Measurements from ENCODE around the gene KCNA4.

KCNA4 gene

DNA sequence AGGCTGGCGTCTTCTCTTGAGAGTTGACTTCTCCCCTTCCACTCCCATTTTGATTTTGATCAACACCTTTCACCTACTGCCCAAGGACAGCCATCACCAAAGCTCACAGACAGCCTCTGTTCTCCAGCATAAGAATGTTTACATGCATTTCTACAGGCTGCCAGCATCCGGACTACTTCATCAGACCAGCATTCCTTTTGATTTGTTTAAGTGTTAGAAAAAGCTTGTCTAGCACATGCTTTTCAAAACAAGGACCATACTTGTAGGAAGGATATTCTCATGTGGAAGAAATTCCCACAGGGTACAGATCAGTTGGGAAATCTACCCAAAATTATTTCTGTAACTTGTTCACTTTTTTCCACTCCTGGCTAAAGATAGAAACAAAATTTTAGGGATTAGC is 6.2 kb upstream of the KCNA4 start:
- Histone ChIP-seq H3K36me3 (no peaks in the 10 kb centered on the region), H3K4me1 (ENCODE audit: control insufficient read depth in 1 of 2, insufficient read depth in 1 of 2, low read depth in 1 of 2, low read length in 1 of 2) (no peaks in the 10 kb centered on the region), H3K27me3 (peaks cover 22% of the 10 kb centered on the region), H3K4me3 (ENCODE audit: low read depth in 1 of 2, low read length in 1 of 2) (no peak overlapping the region), H3K9me3 (no peaks in the 10 kb centered on the region), H3K27ac (no peak overlapping the region)
- TF ChIP-seq, protein P1, sequence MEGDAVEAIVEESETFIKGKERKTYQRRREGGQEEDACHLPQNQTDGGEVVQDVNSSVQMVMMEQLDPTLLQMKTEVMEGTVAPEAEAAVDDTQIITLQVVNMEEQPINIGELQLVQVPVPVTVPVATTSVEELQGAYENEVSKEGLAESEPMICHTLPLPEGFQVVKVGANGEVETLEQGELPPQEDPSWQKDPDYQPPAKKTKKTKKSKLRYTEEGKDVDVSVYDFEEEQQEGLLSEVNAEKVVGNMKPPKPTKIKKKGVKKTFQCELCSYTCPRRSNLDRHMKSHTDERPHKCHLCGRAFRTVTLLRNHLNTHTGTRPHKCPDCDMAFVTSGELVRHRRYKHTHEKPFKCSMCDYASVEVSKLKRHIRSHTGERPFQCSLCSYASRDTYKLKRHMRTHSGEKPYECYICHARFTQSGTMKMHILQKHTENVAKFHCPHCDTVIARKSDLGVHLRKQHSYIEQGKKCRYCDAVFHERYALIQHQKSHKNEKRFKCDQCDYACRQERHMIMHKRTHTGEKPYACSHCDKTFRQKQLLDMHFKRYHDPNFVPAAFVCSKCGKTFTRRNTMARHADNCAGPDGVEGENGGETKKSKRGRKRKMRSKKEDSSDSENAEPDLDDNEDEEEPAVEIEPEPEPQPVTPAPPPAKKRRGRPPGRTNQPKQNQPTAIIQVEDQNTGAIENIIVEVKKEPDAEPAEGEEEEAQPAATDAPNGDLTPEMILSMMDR (IDR thresholded peaks at IDR 0.05): no peak

DNA sequence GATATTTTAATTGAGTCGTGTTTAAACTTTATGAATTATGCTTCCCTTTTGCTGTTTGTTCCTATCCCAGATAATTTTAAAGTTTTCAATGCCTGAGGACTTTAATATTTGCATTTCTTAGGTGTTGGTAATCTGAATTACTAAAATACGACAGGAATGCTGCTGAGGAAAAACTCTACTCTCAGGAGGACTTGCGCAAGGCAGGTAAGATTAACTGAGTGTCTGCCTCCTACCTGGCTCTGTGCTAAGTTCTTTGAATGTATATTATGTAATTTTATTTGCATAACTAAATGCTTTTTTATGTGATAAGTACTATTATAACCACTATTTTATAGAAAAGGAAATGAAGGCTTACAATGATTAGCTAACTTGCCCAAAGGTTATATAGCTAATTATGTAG is 2.7 kb upstream of the KCNA4 start:
- Histone ChIP-seq H3K36me3 (no peaks in the 10 kb centered on the region), H3K9me3 (no peaks in the 10 kb centered on the region), H3K27ac (no peak overlapping the region), H3K27me3 (peaks cover 58% of the 10 kb centered on the region), H3K4me1 (ENCODE audit: control insufficient read depth in 1 of 2, insufficient read depth in 1 of 2, low read depth in 1 of 2, low read length in 1 of 2) (no peaks in the 10 kb centered on the region), H3K4me3 (ENCODE audit: low read depth in 1 of 2, low read length in 1 of 2) (no peak overlapping the region)
- TF ChIP-seq, protein P1 (IDR thresholded peaks at IDR 0.05): no peak

DNA sequence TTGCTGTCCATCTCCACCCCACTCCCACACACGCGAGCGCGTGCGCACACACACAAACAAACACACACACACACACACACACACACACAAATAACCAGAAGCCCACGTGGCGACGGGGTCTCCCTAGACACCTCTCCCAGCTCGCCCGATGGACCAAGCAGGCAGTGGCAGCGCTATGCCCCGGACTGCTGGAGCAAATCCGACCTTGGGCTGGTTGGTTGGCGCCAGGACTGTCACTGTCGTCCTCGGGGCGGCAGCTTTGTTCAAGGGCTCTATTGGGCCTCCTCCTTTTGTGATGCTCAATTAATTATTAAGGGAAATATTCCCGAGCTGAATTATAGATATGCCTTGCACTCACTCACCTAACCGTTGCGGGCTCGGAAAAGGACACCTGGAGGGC is 1.7 kb upstream of the KCNA4 start:
- Histone ChIP-seq H3K9me3 (no peaks in the 10 kb centered on the region), H3K4me3 (ENCODE audit: low read depth in 1 of 2, low read length in 1 of 2) (no peak overlapping the region), H3K27ac (no peak overlapping the region), H3K36me3 (no peaks in the 10 kb centered on the region), H3K27me3 (peaks cover 64% of the 10 kb centered on the region), H3K4me1 (ENCODE audit: control insufficient read depth in 1 of 2, insufficient read depth in 1 of 2, low read depth in 1 of 2, low read length in 1 of 2) (no peaks in the 10 kb centered on the region)
- TF ChIP-seq, protein P1 (IDR thresholded peaks at IDR 0.05): no peak

DNA sequence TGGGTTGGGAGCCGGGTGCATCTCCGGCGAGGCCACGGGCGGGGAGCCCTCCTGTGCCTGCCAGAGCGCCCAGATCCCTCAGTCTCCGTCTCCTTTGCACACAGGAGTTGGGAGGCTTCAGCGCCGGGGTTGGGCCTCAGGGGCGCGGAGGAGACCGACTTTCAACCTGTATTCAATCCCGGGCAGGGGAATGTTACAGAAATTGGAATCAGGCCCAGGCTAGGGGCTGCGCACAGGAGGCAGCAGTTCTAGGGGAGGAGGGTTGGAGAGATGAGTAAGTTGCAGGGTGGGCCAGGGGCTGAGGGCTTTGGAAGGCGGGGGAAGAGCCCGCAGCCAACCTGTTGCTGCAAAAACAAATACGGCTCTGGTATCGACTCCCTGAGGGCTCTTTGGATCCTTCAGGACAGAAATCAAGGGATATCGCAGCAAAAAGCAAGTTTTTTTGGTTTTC is 640 bp upstream of the KCNA4 start:
- Histone ChIP-seq H3K27me3 (peaks cover 64% of the 10 kb centered on the region), H3K4me3 (ENCODE audit: low read depth in 1 of 2, low read length in 1 of 2) (no peak overlapping the region), H3K27ac (no peak overlapping the region), H3K36me3 (no peaks in the 10 kb centered on the region), H3K9me3 (no peaks in the 10 kb centered on the region), H3K4me1 (ENCODE audit: control insufficient read depth in 1 of 2, insufficient read depth in 1 of 2, low read depth in 1 of 2, low read length in 1 of 2) (no peaks in the 10 kb centered on the region)
- TF ChIP-seq, protein P1 (IDR thresholded peaks at IDR 0.05): no peak

DNA sequence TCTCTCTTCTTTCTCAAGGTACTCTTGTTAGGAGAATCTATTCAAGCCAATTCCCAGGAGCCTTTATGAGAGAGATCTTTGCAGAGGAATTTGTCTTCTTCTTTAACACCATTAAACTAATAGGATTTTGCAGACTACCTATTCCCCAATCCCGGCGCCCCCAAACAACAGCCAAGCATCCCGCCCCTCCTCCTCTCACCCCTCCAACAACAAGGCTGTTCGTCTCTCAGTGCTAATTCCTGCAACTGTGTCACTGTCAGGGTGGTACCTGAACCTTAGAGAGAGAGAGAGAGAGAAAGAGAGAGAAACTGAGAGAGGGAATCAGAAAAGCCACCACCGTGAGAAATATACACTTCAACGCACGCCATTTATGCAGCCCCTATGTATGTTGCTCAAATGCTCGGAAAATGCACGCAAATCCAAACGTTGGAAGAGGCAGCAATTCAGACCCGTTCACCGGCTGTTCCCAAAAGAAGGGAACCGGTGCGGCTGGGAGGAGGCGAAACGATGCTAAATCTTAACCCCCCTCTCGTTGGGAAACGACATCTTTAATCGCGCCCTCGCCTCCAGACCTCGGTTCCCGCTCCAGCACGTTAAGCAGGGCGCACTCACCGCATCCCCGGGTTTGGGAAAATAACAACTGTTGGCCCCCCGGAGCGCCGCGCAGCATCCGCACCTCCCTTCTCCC is 961 bp downstream of the KCNA4 start:
- TF ChIP-seq, protein P1 (IDR thresholded peaks at IDR 0.05): no peak
- H3K27ac ChIP-seq: no peak overlapping the region
- H3K27me3 ChIP-seq: peaks cover 64% of the 10 kb centered on the region
- no peaks in the 10 kb centered on the region for H3K9me3 ChIP-seq
- no peaks in the 10 kb centered on the region for H3K4me1 ChIP-seq (ENCODE audit: control insufficient read depth in 1 of 2, insufficient read depth in 1 of 2, low read depth in 1 of 2, low read length in 1 of 2)
- H3K4me3 ChIP-seq (ENCODE audit: low read depth in 1 of 2, low read length in 1 of 2): no peak overlapping the region
- H3K36me3 ChIP-seq: no peaks in the 10 kb centered on the region

Data from neutrophil (primary cell).